T-helper 1 cell treated with Interleukin-12 subunit alpha and Interleukin-12 subunit beta and Interleukin-4 antibody, amounts not matched to agents 30 ng/mL and 1 ng/mL, for 36 hours (primary cell): Measurements from ENCODE around the gene HNF4A. TPM values are rescaled to one million over a fixed set of nuclear protein-coding genes. Genes with fewer than 3 reads are reported as not detected.
"Not testable (repeated sequence)": the region's sequence is repeated elsewhere in the genome, so short reads cannot be mapped to it uniquely, and the experiment has no call there.

Experiments used
- intact Hi-C: fragments of 100-400 bp; cut with micrococcal nuclease; formaldehyde crosslinking; loops from one replicate; pipeline ENCODE4 v1.15.1; 2024
- total RNA-seq: library from RNA; stranded (reverse); gene quantifications from 2 replicates; pipeline ENCODE4 v1.2.3, GENCODE V29; 2022

Gene HNF4A
- total RNA-seq, 1 donor from 2014 or later, result not detected

- intact Hi-C loops, result no loop called here
Observed at GRCh38 chr20:44464514-44464913, 109.0 kb downstream of the HNF4A start.

- intact Hi-C loops, result no loop called here
Observed at GRCh38 chr20:44465001-44465560, 109.6 kb downstream of the HNF4A start.

GRCh38 chr20:44467289-44467883, 111.9 kb downstream of the HNF4A start:
- intact Hi-C loops, result no loop called here

GRCh38 chr20:44468044-44468782, 112.7 kb downstream of the HNF4A start:
- intact Hi-C loops, result no loop called here

GRCh38 chr20:44470327-44470726, 114.8 kb downstream of the HNF4A start:
- intact Hi-C loops, result no loop called here

GRCh38 chr20:44471481-44471882, 116.0 kb downstream of the HNF4A start:
- intact Hi-C loops, result no loop called here

GRCh38 chr20:44472283-44472682, 116.8 kb downstream of the HNF4A start:
- intact Hi-C loops, result not testable (repeated sequence)

- intact Hi-C loops, result loop anchor here (1.0 to 5.0 kb wide), 10 partner anchors 15 to 1018 kb away; partner anchors contain the start of genes ADA, FITM2, OSER1 and SERINC3
Observed at GRCh38 chr20:44475372-44475693, 119.8 kb downstream of the HNF4A start.

GRCh38 chr20:44475694-44476560, 120.4 kb downstream of the HNF4A start, which contains the start of gene TTPAL:
Gene TTPAL, plus strand, starts transcription at chr20:44475874. Its CDS starts 4,126 bp downstream, at chr20:44480000.
- intact Hi-C loops, result loop anchor here (1.0 to 5.0 kb wide), 11 partner anchors 15 to 1019 kb away; partner anchors contain the start of genes ADA, FITM2, OSER1 and SERINC3

- intact Hi-C loops, result loop anchor here (2.0 to 5.0 kb wide), 4 partner anchors 175 to 1020 kb away; partner anchors contain the start of genes ADA and SRSF6
Observed at GRCh38 chr20:44477151-44477550, 121.7 kb downstream of the HNF4A start.

- intact Hi-C loops, result loop anchor here (5.0 kb wide), 3 partner anchors 174 to 1021 kb away; partner anchors contain the start of genes ADA and SRSF6
Observed at GRCh38 chr20:44478206-44478605, 122.7 kb downstream of the HNF4A start.

- intact Hi-C loops, result loop anchor here (5.0 kb wide), 3 partner anchors 173 to 1022 kb away; partner anchors contain the start of genes ADA and SRSF6
Observed at GRCh38 chr20:44479643-44480042, 124.1 kb downstream of the HNF4A start.

GRCh38 chr20:44480097-44480496, 124.6 kb downstream of the HNF4A start:
- intact Hi-C loops, result no loop called here

- intact Hi-C loops, result no loop called here
Observed at GRCh38 chr20:44481719-44482416, 126.4 kb downstream of the HNF4A start.

- intact Hi-C loops, result no loop called here
Observed at GRCh38 chr20:44483112-44483511, 127.6 kb downstream of the HNF4A start.

Other genes with a start within 250 kb of the HNF4A start
- not detected in 2 replicates for gene JPH2, start 168.5 kb upstream of the HNF4A start, total RNA-seq
- gene OSER1, start 144.9 kb upstream of the HNF4A start, total RNA-seq, result 25.3 and 26.0 TPM in 2 replicates
- gene GDAP1L1, start 108.4 kb upstream of the HNF4A start, total RNA-seq, result not detected in 2 replicates
- 3.1 and 3.3 TPM in 2 replicates for gene FITM2, start 44.5 kb upstream of the HNF4A start, total RNA-seq
- not detected in 2 replicates for gene R3HDML, start 18.7 kb upstream of the HNF4A start, total RNA-seq
- gene TTPAL, start 120.2 kb downstream of the HNF4A start, total RNA-seq, result 23.8 and 29.2 TPM in 2 replicates
- gene SERINC3, start 166.4 kb downstream of the HNF4A start, total RNA-seq, result 82.0 and 82.4 TPM in 2 replicates
- 3.9 and 4.4 TPM in 2 replicates for gene PKIG, start 226.9 kb downstream of the HNF4A start, total RNA-seq